ENCODE measurements around the gene TP73.

Gene TP73

DNA sequence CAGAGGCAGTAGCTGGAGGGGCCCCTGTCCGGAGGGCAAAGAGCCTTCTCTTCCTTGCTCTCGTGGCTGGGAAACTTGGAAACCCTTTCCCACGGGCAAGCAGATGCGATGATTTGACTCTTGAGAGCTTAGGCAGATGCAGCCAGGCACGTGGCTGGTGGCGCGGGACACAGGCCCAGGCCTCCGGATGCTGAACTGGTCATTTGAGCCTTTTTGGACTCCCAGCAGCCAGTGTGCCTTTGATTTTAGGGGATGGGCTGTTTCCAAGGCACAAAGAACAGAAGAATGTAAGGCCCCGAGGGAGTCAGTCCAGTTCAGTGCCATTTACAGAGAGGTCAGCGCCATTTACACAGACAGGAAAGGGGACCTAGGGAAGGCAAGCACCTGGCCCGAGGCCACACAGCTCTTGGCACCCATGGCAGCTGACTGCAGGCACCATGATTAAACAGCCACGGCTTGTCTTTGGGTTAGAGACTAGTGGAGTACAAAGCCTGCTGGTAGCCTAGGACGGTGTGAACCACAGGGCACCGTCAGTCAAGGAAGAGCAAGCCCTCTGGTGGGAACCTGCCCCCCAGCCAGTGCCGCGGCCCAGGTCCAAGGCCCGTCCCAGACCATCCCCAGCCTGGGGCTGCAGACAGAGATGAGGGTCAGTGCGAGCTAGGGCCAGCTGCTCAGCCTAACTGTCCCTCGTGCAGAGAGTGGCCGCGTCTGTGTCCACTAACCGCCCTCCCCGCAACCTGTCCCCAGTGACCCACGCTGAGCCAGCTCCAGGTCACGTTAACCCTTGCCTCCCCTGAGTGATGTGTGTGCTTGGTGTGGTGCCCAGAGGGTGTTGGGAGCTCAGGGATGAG is 79.5 kb downstream of the TP73 start:
- DNase-seq: no peak

DNA sequence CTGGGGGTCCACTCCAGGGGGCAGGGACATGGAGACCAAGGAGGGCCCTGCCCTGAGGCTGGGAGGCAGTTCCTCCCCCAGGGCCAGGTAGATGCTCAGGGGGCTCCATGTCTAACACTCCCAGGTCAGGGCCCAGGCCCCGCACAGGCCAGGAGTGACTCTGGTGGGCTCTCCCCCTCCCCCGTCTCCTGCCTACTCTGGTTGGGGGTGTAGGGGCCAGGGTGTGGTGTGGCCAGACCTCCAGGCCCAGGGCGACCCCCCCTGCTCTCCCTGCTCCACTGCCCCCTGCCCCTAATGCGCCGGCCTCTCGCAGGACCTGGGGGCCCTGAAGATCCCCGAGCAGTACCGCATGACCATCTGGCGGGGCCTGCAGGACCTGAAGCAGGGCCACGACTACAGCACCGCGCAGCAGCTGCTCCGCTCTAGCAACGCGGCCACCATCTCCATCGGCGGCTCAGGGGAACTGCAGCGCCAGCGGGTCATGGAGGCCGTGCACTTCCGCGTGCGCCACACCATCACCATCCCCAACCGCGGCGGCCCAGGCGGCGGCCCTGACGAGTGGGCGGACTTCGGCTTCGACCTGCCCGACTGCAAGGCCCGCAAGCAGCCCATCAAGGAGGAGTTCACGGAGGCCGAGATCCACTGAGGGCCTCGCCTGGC is 80.2 kb downstream of the TP73 start:
- DNase-seq: no peak

DNA sequence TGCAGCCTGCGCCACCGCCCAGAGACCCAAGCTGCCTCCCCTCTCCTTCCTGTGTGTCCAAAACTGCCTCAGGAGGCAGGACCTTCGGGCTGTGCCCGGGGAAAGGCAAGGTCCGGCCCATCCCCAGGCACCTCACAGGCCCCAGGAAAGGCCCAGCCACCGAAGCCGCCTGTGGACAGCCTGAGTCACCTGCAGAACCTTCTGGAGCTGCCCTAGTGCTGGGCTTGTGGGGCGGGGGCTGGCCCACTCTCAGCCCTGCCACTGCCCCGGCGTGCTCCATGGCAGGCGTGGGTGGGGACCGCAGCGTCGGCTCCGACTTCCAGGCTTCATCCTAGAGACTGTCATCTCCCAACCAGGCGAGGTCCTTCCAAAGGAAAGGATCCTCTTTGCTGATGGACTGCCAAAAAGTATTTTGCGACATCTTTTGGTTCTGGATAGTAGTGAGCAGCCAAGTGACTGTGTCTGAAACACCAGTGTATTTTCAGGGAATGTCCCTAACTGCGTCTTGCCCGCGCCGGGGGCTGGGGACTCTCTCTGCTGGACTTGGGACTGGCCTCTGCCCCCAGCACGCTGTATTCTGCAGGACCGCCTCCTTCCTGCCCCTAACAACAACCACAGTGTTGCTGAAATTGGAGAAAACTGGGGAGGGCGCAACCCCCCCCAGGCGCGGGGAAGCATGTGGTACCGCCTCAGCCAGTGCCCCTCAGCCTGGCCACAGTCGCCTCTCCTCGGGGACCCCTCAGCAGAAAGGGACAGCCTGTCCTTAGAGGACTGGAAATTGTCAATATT is 81.0 kb downstream of the TP73 start:
- DNase-seq: no peak

DNA sequence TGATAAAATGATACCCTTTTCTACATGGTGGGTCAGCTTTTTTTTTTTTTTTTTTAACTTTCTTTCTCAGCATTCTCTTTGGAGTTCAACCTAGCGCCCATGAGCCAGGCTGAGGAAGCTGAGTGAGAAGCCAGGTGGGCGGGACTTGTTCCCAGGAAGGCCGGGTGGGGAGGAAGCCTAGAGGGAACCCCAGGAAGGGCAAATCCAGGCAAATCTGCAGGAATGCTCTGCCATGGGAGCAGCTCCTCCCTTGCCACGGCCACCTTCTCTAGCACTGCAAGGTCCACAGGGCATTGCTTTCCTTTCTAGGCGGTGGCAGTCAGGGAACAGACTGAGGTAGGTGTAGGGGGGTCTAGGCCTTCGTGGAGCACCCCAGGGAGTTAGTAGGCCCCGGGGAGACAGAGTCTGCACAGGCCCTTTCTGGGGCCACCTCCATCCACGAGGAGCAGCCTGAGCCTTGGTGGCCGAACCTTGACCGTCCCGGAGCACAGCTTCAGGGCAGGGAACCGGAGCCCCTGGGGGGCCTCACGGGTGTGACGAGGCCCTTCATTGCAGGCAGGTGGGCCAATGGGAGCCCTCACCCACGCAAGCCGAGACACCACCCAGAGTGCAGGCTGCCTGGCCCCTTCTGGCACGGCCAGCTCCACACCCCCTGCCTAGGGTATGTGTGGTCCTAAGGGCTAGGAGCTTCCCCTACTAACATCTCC is 81.7 kb downstream of the TP73 start:
- DNase-seq: no peak

DNA sequence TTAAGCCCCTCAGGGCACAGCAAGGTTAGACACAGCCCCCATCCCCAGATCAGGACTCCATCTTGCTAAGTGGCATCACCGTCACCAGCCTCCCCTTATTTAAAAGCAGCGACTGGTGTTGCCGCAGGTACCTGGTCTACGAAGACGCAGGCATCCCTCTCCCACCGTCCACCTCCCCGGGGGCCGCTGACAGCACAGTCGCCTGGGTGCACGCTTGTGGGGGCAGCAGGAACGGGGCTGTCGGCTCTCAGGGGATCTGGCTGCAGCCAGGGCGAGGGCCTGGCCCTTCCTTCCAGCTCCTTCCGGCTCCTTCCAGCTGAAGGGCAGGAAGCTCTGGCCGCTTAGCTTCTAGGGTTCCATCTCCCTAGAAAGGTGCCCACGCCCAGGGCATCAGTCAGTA is 82.3 kb downstream of the TP73 start:
- DNase-seq: no peak

DNA sequence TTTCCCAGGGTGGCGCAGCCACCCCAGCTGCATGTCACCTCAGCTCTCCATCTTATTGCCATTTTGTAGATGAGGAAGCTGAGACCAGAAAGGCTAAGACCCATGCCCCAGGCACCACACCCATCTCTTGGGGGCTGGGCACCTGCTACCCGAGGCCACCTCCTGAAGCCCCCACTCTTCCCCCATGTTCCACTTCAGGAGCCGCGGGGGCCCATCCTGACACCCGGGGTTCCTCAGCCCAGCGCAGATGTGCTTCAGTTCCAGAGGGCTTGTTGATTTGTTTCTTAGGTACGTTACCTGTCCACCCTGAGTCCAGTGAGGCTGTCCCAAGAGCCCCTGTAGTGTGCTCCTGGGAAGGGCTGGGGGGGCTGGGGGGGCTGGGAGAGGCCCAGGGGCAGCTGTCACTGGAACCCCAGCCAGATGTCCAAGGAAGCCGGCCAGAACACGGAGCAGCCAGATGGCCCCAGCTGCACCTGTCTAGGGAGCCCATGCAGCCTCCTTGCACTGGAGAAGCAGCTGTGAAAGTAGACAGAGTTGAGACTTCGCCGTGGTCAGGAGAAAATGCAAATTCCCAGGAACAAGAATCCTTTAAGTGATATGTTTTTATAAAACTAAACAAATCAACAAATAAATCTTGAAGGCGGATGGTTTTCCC is 82.8 kb downstream of the TP73 start:
- no peak for DNase-seq

DNA sequence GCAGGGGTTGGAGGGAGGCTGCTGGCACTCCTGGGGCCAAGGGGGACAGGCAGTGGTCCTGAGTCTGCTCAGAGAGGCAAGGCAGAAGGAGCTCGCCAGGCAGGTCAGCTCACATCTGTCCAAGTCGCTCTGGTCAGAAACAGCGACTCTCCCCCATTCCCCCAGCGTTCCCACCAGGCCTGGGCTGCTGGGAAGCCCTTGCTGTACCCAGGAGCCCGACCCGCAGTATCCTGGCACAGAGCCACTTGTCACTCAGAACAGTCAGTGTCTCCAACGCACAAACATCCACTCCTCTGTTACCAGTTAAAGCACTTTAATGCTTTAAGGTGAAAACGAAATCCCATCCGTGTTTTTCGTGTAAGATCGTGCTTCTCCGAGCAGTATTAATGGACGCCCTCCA is 83.4 kb downstream of the TP73 start:
- no peak for DNase-seq

DNA sequence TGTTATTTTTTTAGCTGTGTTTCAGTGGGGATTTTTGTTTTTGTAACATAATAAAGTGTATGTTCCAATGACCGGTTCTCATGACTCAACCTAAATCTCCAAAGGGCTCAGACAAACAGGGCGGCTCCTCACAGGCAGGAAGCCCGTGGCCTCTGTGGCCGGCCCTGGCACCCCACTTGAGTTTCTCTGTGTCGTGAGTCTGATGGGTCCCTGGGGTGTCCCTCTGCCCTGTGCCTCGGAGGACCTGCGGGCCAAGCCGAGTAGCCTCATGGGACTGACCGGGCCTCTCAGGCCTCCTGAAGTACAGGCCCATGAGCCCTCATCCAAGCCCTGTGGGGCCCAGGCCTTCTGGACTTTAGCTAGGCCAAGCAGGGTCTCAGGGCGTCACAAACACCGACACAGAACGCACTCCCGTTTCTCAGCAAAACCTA is 83.8 kb downstream of the TP73 start:
- no peak for DNase-seq

DNA sequence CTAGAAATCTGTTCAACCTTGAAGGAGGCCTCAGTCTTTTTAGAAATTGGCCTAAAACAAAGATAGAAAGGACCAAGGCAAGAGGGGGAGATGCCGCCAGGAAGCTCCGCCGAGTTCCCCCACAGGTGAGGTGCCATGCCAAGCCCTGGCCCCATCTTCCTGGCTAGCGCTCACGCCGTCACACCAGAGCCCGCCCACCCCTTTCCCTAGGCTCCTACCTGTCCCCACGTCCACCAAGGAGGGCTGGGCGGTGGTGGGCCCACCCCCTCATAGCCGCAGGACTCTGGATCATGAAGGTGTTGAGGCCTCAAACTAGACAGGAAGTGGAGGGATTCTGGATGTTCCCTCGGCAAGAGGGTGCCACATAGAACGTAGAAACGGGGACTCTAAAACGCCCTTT is 84.4 kb downstream of the TP73 start:
- no peak for DNase-seq

DNA sequence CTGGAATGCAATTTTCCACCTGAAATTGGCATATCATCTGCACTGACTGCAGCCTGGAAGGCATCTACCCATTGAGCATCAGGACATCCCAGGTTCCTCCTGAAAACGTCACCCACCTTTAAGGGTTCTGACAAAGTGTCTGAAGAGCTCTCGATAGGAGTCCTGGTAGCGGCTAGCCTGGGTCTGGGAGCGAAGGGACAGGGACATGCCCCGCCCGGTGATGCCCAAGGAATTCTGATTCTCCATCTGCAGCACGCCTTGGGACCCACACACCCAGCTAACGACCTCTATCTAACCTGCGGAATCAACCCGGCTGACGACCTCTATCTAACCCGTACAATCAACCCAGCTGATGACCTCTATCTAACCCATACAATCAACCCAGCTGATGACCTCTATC is 86.6 kb downstream of the TP73 start:
- no peak for DNase-seq

DNA sequence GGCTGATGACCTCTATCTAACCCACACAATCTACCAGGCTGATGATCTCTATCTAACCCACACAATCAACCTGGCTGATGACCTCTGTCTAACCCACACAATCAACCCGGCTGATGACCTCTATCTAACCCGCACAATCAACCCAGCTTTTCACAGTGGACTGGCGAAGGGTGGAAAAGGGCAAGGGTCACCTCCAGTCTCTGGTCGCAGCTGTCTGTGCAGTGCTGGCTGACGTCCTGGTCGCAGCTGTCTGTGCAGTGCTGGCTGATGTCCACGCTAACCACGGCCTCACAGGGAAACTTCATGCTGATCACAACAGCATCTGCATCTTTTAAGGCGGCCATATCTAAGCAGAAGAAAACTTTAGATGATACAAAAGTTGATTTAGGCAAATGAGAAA is 87.7 kb downstream of the TP73 start:
- no peak for DNase-seq

DNA sequence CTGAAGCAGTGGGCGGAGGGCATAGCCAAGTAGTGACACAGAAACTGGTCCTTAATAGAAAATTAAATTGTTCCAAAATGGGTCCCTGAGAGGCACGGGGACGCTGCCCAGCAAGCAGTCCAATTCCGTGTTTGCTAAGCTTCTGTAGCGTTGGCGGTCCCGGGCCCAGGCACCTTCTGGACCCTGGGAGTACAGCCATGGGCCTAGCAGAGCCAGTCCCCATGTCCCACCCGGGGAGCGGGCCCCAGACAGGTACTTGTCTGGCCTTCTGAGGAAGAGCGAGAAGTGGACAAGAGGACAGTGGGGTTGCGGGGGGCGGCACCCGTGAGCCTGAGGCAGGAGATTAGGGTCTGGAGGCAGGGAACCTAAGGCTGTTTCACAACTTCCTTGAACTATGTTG is 88.4 kb downstream of the TP73 start:
- DNase-seq: no peak

DNA sequence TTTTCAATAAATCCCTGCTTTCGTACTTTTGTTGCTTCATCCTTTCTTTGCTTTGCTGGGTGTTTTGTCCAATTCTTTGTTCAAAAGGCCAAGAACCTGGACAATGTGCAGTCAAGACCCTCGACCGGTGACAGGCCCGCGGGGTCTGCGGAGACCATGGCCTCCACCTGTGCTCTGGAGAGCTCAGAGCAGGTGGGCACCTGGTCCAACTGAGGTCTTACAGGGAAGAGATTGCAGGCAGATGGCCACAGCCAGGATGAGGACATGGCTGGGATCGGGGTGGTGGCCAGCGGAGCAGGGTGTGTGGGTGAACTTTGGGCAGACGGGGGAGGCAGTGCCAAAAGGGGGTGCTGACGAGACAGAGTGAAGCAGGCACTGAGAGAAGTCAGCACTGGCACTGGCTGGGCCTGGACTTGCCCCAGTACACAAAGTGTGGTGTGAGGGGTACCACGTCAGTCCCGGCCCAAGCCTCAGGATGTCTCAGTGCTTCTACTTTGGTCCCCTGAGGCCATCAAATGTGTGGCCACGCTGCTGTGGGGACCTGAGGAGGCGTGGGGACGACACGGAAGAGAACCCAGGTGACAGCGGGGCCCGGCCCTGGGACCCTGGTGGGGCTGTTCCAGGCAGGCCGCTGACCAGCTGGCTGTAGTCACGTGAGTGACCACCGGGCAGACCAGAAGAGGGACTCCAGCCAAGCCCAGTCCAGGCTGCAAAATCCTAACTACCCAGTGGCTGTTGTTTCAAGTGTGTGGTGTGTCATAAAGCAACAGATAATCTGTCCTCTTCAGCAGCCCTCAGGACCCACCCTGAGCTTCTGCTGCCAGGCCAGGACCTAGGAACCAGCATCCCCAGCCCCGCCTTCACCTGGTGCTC is 89.5 kb downstream of the TP73 start:
- DNase-seq: no peak

DNA sequence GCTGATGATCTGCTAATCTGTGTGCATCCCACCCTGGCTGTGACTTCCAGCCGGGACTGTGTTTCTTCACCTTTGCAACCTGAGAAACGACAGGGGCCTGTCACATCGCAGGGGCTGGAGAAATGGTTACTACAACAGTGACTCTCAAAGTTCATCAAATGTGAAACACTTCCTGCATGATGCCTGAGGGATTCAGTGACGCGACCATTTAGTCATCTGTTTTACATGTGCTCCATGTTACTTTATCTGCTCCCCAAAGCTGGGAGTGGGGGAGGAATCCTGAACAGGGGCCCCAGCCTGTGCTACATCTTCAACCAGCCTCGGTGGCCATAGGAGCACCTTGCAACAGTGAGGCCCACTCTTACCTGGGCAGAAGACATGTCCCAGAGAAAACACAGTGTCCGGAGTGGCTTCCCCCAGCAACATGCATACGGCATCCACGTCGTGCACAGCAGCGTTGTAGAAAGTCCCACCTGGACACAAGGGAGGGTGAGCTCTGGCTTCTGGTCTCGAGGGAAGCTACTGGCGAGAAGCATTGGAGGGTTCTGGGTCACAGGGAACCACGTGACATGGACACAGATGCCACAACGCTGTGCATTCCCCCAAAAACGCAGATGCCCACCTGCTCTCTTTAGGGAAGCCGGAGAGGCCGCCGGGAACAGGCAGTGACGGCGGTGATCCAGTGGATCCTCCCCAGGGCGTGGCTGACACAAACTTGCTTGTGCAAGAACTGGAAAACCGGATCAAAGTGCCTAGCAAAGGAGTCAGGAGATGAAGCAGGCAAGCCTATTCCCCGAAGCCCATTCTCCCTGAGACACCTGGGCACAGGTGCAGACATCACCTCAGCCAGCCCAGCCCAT is 90.4 kb downstream of the TP73 start:
- DNase-seq: no peak

DNA sequence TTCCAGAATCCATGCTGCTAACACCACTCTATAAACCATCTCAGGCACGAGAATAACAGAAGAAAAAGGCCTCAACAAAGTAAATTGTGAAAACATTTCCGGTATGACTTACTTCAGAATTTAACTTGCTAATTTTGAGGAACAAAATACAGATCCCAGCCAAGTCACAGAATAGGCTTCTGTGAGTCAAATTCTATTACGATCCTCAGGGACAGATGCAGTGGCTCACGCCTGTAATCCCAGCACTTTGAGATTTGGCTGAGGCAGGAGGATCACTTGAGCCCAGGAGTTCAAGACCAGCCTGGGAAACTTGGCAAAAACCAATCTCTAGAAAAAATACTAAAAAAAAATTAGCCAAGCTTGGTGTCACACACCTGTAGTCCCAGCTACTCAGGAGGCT is 91.1 kb downstream of the TP73 start:
- no peak for DNase-seq

DNA sequence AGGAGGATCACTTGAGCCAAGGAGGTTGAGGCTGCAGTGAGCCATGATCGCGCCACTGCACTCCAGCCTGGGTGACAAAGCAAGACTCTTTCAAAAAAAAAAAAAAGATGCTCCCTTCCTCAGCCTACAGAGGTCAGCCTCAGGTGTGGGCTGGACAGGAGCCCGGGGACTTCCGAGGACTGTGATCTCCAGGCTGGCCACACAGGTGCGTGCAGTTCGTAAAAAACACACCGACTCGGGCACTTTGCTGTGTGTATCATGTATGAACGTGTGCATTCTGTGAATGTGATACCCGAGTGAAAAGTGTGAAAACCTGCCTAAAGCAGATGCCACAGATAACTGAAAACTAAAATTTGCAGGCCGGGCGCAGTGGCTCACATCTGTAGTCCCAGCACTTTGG is 91.5 kb downstream of the TP73 start:
- no peak for DNase-seq

DNA sequence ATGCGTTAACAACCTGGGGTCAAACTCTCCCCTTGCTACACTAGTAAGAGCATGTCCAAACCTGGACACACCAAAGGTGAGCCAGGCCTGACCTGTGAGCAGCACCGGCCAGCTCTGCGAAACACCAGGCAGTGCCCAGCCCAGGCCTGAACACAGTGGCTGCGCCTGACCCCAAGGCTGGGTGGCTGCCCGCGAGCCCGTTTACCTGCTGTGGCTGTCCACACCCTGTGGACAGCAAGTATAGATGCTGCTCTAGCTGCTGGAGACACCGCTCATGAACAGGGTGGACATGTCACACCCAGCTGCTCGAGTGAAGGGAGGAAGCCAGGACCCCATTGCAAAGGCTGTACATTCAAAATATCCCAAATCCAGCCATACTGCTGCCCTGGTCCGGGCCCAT is 92.3 kb downstream of the TP73 start:
- no peak for DNase-seq

DNA sequence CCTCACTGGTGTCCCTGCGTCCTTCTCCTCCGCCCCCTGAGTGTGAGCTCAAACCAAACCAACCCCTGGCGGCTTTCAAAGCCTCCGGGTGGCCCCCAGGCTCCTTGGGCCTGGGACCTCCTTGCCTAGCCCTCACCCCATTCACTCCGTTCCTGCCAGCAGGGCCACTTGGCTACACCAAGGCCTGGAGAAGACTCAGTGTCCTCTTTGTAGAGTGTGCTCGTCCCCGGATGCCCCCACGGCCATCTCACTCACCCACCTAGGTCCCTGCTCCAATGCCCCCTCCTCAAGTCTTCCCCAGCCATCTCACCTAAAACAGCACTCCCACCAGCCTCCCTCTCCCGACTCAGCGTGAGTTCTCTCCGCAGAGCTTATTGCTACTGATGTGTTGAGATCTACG is 92.8 kb downstream of the TP73 start:
- DNase-seq: no peak

DNA sequence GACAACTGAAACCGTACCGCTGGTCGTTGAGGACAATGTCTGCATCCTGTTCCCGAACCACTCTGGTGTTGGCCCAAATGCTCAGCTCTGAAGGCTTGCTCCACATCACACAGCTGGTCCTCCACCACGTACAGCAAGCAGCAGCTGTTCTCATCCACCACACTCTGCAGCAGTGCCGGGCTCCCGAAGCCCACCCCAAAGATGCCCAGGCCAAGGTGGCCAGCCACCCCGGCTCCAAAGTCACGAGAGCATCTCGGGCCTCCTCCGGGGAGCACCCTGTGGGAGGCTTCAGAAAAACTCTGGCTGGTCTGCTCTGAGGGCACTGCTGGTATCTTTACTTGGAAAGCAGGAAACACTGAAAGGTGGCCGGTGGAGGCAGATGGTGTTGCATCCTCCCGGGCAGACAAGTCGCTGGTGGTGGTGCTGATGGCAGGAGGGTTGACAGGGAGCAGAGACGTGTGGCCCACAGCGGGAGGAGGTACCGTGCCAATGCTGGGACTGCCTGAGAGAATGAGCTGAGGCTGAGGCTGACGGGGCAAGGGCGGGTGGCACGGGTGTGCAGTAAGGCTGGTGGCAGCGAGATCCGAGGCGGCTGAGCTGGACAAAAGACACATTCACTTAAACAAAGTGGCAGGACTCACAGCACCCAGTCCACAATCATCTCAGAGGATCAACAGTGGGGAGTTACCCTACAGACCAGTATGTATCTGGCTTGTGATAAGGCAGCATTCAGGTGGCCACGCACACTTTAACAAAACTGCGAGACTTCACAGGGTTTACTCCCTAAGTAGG is 93.5 kb downstream of the TP73 start:
- no peak for DNase-seq

DNA sequence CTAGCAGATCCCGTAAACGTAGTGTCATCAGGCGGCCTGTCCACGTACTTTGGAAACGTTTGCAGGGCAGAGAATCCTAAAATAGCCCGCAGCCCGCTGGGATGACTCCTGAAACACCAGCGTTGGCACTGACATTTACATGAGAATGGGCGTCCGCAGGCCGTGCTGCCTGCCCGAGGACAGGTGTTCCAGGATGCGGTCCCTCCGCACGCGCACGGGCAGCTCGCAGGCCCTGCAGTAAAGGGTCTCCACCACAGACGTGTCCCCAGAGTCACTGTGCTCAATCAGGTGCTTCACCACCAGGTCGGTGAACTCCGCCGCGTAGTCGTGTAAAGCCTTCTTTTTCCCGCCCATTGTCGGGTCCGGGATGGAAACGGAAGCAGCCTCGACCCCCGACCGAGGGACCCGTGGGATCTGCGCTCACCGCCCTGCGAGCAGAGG is 94.1 kb downstream of the TP73 start:
- DNase-seq: no peak
